Measurements from ENCODE around the gene SMC1B.

- no peak for TF ChIP-seq CTCF (conservative IDR thresholded peaks at IDR 0.05)
- no peak for TF ChIP-seq ZFX (IDR thresholded peaks at IDR 0.05)
These were observed 55.9 kb downstream of the SMC1B start for GRCh38 chr22:45357490-45357889.
